AG08395 (cell line): ENCODE data around the gene GALNT3.
A peak's percentile ranks its signal among the peaks of the same experiment; 100 is the strongest.

Experiments used
- DNase-seq: peaks from one replicate; pipeline ENCODE4 v3.0.0; 2012; ENCODE audit warnings: mixed read lengths, low spot score

Gene GALNT3

DNA sequence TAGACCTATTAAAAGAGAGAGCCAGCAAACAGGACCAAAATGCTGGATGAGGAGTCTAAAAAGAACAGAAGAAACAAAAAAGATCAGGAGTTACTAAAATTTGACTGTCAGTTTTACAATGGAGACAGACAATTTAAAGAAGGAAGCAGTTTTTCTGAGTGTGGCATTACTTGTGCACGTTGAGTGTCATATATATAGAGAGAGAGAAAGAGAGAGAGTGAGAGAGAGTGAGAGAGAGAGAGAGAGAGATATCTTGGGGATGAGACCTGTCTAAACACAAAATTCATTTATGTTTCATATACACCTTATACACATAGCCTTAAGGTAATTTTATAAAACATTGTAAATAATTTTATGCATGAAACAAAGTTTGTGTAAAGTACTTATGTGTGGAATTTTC is 2.1 kb upstream of the GALNT3 start:
- DNase-seq = no peak

- no peak for DNase-seq
These were observed 964 bp upstream of the GALNT3 start for GRCh38 chr2:165795011-165795410.

DNA sequence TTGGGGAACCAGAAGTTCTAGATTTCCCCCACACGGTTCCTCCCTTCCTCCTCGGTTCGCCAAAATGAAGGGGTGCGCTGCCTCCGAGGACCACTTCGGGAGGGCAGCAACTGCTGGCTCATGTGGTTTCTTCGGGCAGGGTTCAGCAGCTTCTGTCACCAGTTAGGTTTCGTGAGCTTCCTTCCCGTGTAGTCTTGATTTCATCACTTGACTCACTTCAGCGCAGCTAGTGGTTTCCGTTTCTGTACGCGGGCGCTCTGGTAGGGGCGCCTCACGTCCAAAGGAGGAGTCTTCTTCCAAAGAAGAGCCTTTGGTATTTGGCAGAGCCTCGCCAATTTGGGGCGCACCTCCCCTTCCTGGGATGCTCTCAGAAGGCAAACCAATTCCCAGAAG is 485 bp upstream of the GALNT3 start:
- peak; percentile 8 for DNase-seq

DNA sequence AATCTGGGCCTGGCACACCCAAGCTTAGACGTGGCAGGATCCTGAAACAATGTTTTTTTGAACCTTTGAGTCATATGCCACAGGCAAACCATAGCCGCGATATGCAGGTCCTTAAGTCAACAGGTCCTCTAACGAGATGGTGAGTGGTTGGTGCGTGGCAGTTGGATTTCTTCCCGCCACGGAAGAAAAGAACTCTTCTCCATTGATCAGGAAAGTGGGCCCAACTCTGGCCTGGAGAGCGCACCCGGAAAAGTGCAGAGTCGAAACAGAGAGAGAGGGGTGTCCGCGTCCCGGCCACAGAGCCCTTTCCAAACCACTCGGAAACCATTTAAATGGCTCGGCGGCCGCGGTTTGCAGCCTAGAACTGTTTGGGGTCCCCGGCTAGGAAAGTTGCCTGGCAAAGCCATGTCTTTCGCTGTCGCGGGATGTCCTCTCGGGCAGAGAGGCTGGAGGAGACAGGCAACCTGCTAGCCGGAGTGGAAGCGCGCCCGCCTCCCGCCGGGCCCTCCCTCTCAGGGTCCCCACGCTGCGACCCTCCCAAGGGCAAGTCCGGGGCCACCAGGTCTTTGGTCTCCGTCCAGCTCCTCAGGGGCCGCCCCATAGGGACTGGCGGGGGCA is 777 bp downstream of the GALNT3 start:
- DNase-seq = no peak

DNA sequence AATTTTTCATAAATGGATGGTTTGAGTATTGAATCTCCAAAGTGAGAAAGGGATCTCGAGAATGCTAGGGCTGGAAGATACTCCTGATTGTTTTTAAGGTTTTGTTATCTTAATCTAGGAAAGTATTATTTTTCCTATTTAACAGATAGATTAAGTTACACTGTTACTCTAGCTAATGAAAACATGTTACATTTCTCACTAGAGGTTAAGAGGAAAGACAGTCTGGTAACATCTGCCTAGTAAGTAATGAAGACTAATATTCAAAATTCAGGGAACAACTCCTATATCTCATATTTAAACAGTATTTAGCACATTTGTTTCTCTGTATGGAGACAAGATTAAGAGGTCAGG is 2.0 kb downstream of the GALNT3 start:
- DNase-seq = no peak

GRCh38 chr2:165791421-165792103 is 2.5 kb downstream of the GALNT3 start:
- no peak for DNase-seq

- no peak for DNase-seq
These were observed 3.6 kb downstream of the GALNT3 start for GRCh38 chr2:165790466-165790865.

- DNase-seq = no peak
These were observed 6.7 kb downstream of the GALNT3 start for GRCh38 chr2:165787334-165787733.

GRCh38 chr2:165779706-165780105 is 14.3 kb downstream of the GALNT3 start:
- DNase-seq = no peak

GRCh38 chr2:165778653-165779451 is 15.2 kb downstream of the GALNT3 start:
- no peak for DNase-seq

GRCh38 chr2:165778187-165778556 is 15.9 kb downstream of the GALNT3 start:
- DNase-seq = no peak

DNA sequence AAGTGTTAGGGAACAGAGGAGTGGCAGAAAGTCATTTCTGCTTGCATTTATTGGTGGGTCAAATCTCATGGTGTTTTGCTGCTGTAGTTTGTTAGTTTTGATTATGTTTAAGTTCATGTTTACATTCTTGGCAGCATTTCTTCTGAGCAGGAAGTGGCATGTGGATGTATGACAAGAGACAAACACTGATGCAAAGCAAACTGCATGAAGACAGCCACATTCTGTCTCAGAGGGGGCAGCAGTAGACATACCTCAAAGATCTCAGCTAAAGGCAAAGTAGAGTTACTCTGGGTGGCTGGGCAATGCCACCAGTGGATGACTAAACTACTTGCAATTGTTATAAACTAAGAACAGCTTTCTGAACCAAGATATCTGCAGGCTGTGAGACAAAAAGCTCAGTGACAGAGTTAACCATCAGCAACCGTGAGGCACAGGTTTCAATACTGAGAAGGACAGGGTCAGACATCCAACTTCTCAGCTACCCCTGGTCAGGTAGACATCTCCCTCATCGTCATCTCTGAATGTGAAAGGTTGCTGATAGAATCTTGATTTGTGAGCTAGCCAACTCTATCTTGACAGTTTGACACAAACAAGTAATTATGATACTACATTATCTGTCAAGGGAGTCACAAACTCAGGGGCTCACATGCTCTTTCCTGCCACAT is 16.4 kb downstream of the GALNT3 start:
- DNase-seq = no peak

- DNase-seq = no peak
These were observed 17.3 kb downstream of the GALNT3 start for GRCh38 chr2:165776796-165777195.

DNA sequence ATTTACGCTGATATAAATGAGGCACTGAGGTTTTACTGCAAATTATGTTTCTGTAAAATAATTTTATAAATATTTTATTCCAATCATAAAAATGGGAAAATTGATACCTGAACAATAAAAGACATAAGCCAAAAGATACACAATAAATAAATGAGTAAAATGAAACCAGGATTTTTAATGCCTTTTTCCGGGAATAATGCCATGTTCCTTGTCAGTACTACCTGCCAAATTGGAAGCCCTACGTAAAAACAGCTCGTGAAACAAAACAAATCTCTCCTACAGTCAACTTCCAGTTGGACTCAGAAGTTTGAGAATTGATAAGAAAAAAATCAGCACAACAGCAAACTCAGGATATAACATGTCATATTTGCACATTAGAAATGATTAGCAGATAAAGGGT is 18.0 kb downstream of the GALNT3 start:
- DNase-seq = no peak

DNA sequence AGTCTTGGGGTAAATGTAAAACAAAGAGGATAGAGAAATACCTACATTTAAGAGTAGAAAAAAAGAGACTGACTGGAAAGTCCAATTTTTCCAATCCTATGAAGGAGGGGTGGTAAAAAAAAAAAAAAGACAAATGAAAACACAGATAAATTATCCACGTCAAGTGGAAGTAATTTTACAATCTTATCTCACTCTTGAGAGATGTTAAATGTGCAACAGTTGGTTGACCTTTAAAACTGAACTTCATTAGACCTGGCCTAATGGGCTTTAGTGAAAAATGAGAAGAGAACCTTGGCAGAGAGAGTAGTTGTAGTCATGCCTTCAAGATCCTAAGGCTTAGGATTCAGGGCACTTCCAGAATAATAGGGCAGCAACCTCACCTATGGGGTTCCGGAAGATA is 20.4 kb downstream of the GALNT3 start:
- DNase-seq = no peak

GRCh38 chr2:165772183-165772582 is 21.9 kb downstream of the GALNT3 start:
- no peak for DNase-seq

GRCh38 chr2:165766326-165766927 is 27.6 kb downstream of the GALNT3 start:
- DNase-seq = no peak

GRCh38 chr2:165762723-165763122 is 31.3 kb downstream of the GALNT3 start:
- no peak for DNase-seq

DNA sequence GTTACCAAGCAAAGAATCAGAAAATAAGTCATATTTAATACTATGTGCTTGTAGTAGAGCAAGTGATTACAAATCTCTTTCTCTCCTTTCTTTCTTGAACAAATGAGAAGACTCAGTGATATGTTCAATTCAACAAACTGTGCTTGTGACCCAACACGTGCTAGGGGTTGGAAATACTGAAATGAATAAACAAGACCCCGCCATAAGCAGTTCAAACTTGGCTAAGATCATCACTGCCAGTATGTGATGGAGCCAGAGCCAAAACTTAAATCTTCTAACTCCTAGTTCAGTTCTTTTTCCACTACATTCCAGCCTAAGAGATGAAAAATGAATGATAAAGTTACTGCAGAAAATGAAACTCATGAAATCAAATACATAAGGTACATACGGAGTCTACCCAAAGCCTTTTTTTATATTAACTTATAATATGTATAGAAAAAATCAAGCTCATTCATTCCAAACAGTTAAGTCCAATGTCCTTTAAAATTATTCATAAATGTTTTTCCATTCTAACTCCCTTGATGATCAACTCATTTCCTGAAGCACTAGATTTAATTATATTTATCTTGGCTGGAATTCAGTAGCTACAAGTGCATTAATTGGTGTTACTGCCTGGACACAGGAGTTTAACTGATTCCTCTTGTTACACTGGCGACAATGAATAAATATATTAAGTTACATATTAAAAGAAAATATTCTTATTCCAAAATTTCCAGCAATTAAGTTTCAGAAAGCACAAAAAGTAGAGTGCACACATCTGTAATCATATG is 36.0 kb downstream of the GALNT3 start:
- DNase-seq = no peak

GRCh38 chr2:165746501-165746900 is 47.5 kb downstream of the GALNT3 start:
- no peak for DNase-seq

- DNase-seq = peak; percentile 7
These were observed 48.1 kb downstream of the GALNT3 start for GRCh38 chr2:165745916-165746315.

GRCh38 chr2:165743442-165743841 is 50.6 kb downstream of the GALNT3 start:
- DNase-seq = no peak
